Measurements from ENCODE around the gene RBMS3.

GRCh38 chr3:29426302-29427226 lies 145.7 kb downstream of the RBMS3 start:
- no peak for TF ChIP-seq NFE2L1 (CRISPR knock-in tag; IDR thresholded peaks at IDR 0.05; ENCODE audit: borderline replicate concordance)
- no peak for TF ChIP-seq AFF4 (CRISPR knock-in tag; IDR thresholded peaks at IDR 0.05)
